Measurements from ENCODE around the gene OR4Q2.
"Not testable (repeated sequence)": the region's sequence is repeated elsewhere in the genome, so short reads cannot be mapped to it uniquely, and the experiment has no call there.

The OR4Q2 gene

DNA sequence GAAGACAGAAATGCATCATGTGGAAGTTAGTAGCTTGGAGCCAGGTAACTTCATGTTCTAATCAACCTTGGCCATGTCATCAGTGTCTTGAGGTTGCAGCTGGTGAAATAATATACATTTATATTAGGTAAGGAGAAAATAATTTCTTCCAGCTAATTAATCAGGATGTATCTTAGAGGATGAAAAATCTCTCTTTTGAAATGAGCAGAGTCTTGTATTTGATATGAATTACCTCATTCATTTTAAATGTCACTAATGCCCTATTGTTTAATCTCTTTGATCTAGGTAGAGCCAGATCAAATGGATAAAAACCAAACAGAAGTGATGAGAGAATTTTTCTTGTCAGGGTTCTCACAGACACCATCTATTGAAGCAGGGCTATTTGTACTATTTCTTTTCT lies at the start of gene OR4Q2:
Gene OR4Q2 (plus strand): TSS at position 301 of the 400 bp plus-strand sequence.
- no peak for DNase-seq

DNA sequence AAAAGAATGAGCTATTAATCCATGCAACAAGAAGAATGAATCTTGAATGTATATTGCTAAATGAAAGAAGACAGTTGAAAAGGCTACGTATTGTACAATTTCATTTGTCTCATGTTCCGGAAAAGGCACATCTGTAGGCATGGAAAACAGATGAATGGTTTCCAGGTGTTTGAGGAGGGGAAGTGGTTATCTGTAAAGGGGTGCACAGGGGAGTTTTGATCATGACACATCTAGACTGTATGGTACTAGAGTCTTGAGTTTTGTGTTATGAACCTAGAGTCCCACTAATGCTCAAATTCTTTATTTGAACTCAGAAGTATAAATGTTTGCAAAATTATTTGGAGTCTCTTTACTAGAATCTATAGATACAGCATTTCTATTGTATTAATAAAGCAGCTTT lies 32.2 kb upstream of the OR4Q2 start:
- not testable (repeated sequence) for DNase-seq

- DNase-seq = no peak
These were observed 27.1 kb upstream of the OR4Q2 start for GRCh38 chr14:19974844-19975243.

DNA sequence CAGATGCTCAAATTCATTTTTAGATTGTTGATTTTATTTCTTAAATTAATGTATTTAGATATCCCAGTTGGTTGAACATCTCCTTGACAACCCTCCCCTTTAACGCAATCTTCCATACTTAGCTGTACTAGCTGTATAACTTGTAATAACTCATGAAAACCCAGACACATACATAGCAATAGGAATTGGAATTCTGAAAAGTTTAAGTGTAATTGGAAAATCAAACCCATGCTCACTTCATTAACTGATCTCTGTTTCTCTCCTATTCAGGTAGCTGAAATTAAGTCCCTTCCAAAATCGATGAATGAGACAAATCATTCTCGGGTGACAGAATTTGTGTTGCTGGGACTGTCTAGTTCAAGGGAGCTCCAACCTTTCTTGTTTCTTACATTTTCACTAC lies 26.7 kb upstream of the OR4Q2 start, which contains the start of gene OR4K15:
Gene OR4K15 (plus strand): TSS at position 301 of the 400 bp plus-strand sequence. CDS start 0 bp downstream, at position 301.
- no peak for DNase-seq

- DNase-seq = no peak
These were observed 8.5 kb upstream of the OR4Q2 start for GRCh38 chr14:19993438-19993837.

GRCh38 chr14:20002319-20002718 lies 356 bp downstream of the OR4Q2 start:
- DNase-seq = no peak

DNA sequence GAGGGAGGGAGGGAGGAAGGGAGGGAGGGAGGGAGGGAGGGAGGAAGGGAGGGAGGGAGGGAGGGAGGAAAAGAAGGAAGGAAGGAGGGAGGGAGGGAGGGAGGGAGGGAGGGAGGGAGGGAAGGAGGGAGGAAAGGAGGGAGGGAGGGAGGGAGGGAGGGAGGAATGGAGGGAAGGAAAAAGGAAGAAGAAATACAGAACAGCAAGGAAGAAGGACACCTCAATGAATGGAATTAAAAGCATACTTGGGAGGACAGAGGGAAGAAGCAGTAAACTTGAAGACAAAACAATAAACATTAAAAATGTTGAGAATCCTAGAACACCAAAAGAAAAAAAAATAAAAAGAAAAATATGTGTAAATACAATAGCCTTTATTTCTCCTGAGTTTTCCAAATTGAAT lies 6.2 kb downstream of the OR4Q2 start:
- DNase-seq = no peak

DNA sequence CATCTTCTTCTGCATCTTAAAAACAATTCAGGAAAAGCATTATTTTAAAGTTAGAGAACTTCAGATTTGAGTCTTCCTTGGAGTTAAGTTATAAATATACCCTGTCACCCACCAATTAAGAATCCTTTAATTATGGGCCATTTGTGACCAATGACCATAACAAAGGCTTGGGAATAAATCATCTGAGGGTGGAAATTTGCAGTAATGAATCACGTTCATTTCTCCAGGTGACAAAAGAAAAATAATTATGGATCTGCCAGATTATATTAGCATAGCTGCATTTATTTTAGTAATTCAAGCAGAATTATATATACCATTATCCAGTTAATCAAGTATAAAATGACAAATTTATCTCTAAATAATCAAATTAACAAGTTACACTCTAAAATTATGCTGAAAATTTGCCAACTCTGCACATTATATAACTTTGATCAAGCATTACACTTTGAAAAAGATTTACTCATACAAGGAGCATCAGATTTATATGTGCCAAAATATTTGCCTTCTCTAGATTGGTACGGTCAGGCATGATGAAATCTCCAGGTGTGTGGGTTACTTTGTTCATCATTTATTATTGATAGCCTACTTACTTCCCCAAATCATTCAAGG lies 17.4 kb downstream of the OR4Q2 start, which contains the start of gene OR4K14:
Gene OR4K14 (minus strand): TSS at position 51 of the 609 bp plus-strand sequence. CDS start 4,114 bp downstream, outside the sequence.
- no peak for DNase-seq

DNA sequence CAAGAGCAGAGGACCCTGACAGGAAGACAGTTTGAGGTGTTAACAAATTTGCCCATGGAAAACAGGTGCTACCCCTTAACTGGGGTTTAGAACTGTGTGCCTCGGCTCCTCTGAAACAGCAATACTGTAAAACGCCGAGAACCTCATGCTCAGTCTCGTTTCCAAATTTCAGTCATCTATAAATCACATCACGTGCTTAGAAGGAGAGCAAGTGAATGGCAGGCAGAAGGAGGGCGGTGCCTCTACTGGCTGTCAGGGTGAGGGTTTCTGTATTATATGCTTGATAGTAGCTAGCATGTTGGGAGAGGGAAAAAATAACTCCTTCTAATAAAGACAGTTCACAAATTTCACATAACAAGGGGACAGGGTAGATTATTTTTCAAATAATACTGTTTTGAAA lies 29.1 kb downstream of the OR4Q2 start:
- no peak for DNase-seq

DNA sequence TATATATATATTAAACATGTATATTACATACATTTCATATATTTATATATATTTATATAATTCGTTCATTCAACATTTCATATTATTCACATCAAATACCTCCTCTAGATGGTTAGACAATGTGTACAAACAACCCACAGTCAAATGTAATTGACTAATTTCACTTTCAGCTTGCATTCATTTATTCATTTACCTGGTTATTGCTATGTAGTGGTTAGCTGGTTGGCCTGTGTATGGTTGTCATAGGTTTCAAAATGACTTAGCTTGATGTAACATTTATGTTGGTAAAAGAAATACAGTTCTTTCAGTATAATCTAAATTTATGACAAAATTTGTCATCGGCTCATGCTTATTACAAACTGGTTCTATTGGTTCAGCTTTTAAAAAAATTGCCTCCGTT lies 33.5 kb downstream of the OR4Q2 start:
- DNase-seq = no peak

GRCh38 chr14:20035938-20036337 lies 34.0 kb downstream of the OR4Q2 start, which contains the start of gene OR4K13:
Gene OR4K13 (minus strand): TSS chr14:20036038. CDS start chr14:20034758, 1,280 bp downstream.
- no peak for DNase-seq

- DNase-seq = no peak
These were observed 42.3 kb downstream of the OR4Q2 start for GRCh38 chr14:20044243-20044642.

DNA sequence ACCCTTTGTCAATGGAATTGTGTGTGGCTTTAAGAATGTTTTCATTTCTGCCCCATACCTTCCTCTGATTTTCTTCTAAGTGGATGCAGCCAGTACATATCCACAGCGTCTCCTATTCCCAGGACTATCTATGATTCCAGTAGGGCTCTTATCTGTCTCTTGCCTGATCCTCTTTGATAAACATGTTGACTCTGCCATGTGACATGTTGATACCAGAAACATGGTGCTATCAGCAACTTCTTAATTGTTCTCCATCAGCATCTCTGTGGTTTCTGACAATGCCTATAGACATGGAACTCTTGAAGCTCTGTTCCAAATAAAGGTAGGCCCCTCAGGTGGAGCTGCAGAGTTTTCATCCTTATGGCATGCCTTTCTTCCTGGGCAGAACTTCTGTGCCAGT lies 46.2 kb downstream of the OR4Q2 start:
- DNase-seq = no peak
